Small intestine (tissue), 7 donors: Measurements from ENCODE around the gene CTCF. TPM values are rescaled to one million over a fixed set of nuclear protein-coding genes. Genes with fewer than 3 reads are reported as not detected.

Experiments
- DNase-seq, 2 donors: peaks; one replicate each; pipeline versions ENCODE4 v3.0.0 to v3.0.0-alpha.2; 2013
- FAIRE-seq: peaks from 2 replicates; lab custom pipeline; 2012; peaks lifted over from hg19 to GRCh38; lab: Jason Lieb, UNC
- H3K27ac ChIP-seq, 3 donors: one replicate each; pipeline ENCODE4 v1.5.1; 2013; ENCODE audit warnings: low read length in 2 of 3, mild to moderate bottlenecking in 2 of 3, control low read depth in 1 of 3, inconsistent platforms in 1 of 3, low read depth in 1 of 3, moderate library complexity in 1 of 3
- H3K27me3 ChIP-seq, 3 donors: one replicate each; pipeline ENCODE4 v1.6.1; 2013; ENCODE audit warnings: low read length in 3 of 3, inconsistent platforms in 1 of 3; ENCODE audit not compliant: control insufficient read depth in 3 of 3, insufficient read depth in 3 of 3
- H3K36me3 ChIP-seq, 3 donors: one replicate each; pipeline ENCODE4 v1.6.1; 2013; ENCODE audit warnings: low read length in 3 of 3, inconsistent platforms in 1 of 3, low read depth in 1 of 3, mild to moderate bottlenecking in 1 of 3, moderate library complexity in 1 of 3; ENCODE audit not compliant: control insufficient read depth in 3 of 3, insufficient read depth in 2 of 3
- H3K4me1 ChIP-seq, 3 donors: one replicate each; pipeline ENCODE4 v1.6.1; 2013; ENCODE audit warnings: low read length in 2 of 3, inconsistent platforms in 1 of 3, low read depth in 1 of 3, mild to moderate bottlenecking in 1 of 3, moderate library complexity in 1 of 3; ENCODE audit not compliant: control insufficient read depth in 3 of 3, insufficient read depth in 2 of 3
- H3K4me3 ChIP-seq, 3 donors: one replicate each; pipeline ENCODE4 v1.5.1; 2013; ENCODE audit warnings: low read length in 3 of 3, control low read depth in 1 of 3, inconsistent platforms in 1 of 3, low read depth in 1 of 3, mild to moderate bottlenecking in 1 of 3, moderate library complexity in 1 of 3
- H3K9me3 ChIP-seq, 2 donors: one replicate each; pipeline ENCODE4 v1.6.1; 2013; ENCODE audit warnings: low read depth in 1 of 2, low read length in 1 of 2; ENCODE audit not compliant: control insufficient read depth in 2 of 2, insufficient read depth in 1 of 2
- WGBS, 3 donors: extraction: QIAGEN DNeasy Blood & Tissue Kit; methylation state at CpG; one replicate each; pipeline ENCODE4 v1.1.7; 2013; 5-methylcytosine and 5-hydroxymethylcytosine counted together
- polyA plus RNA-seq, 4 donors: library from polyadenylated mRNA; stranded (reverse) in 3 of 4; unstranded in 1 of 4; fragments of 200-250 nt in 3 of 4; fragments of 120-200 nt in 1 of 4; gene quantifications; one replicate each; pipeline versions ENCODE4 v1.2.1 to v1.2.3, GENCODE V29; 2013
- donor health status: healthy with polysubstance abuse.
- donor health status: control.
- donor health status: control.
- donor health status: Bipolar disorder and iron deficiency.
- donor health status: healthy.

The CTCF gene
- polyA plus RNA-seq, 4 donors: 23.5 to 45.0 (median 24.2) TPM

- Histone ChIP-seq H3K9me3 (no peaks in the 10 kb centered on the region), H3K4me3 (no peak overlapping the region), H3K27me3 (peaks cover 0 to 35% (median 0%) of the 10 kb centered on the region in 3 donors), H3K27ac (no peak overlapping the region), H3K36me3 (peaks cover 0 to 9% (median 3%) of the 10 kb centered on the region in 3 donors), H3K4me1 (peaks cover 0 to 3% (median 0%) of the 10 kb centered on the region in 3 donors)
- no peak for DNase-seq
- WGBS, 3 donors: 92 to 100% (median 99%) methylated on average over 1 of the region's 1 CpG
- no peak for FAIRE-seq
Observed at GRCh38 chr16:67677712-67678111, 115.4 kb downstream of the CTCF start.

- Histone ChIP-seq H3K27ac (no peak overlapping the region), H3K27me3 (peaks cover 0 to 35% (median 0%) of the 10 kb centered on the region in 3 donors), H3K4me3 (no peak overlapping the region), H3K4me1 (no peaks in the 10 kb centered on the region), H3K9me3 (no peaks in the 10 kb centered on the region), H3K36me3 (peaks cover 0 to 11% (median 3%) of the 10 kb centered on the region in 3 donors)
- FAIRE-seq (no peak), DNase-seq (no peak)
- 74 to 84% (median 81%) methylated on average over 12 of the region's 12 CpGs for WGBS, 3 donors
Observed at GRCh38 chr16:67678354-67679023, 116.2 kb downstream of the CTCF start.

- 91 to 96% (median 93%) methylated on average over 10 of the region's 10 CpGs for WGBS, 3 donors
- FAIRE-seq: no peak
- no peak for DNase-seq
- H3K9me3 ChIP-seq: no peaks in the 10 kb centered on the region
- no peaks in the 10 kb centered on the region for H3K4me1 ChIP-seq
- H3K27me3 ChIP-seq: peaks cover 0 to 36% (median 0%) of the 10 kb centered on the region in 3 donors
- peaks cover 0 to 9% (median 3%) of the 10 kb centered on the region in 3 donors for H3K36me3 ChIP-seq
- H3K27ac ChIP-seq: no peak overlapping the region
- H3K4me3 ChIP-seq: no peak overlapping the region
Observed at GRCh38 chr16:67679935-67680897, 117.9 kb downstream of the CTCF start.

- FAIRE-seq (no peak), DNase-seq (no peak)
- H3K4me1 ChIP-seq: no peaks in the 10 kb centered on the region
- peaks cover 0 to 28% (median 0%) of the 10 kb centered on the region in 3 donors for H3K27me3 ChIP-seq
- 94 to 98% (median 97%) methylated on average over 4 of the region's 4 CpGs for WGBS, 3 donors
- H3K27ac ChIP-seq: no peak overlapping the region
- H3K4me3 ChIP-seq: no peak overlapping the region
- no peaks in the 10 kb centered on the region for H3K9me3 ChIP-seq
- peaks cover 0 to 8% (median 3%) of the 10 kb centered on the region in 3 donors for H3K36me3 ChIP-seq
Observed at GRCh38 chr16:67683767-67684166, 121.4 kb downstream of the CTCF start.

GRCh38 chr16:67685388-67686112 lies 123.2 kb downstream of the CTCF start:
- FAIRE-seq: no peak
- WGBS, 3 donors: 87 to 93% (median 89%) methylated on average over 17 of the region's 17 CpGs

More at GRCh38 chr16:67685388-67686112, 123.2 kb downstream of the CTCF start:
- no peak overlapping the region for H3K4me3 ChIP-seq
- peak overlapping the region in 1 of 3 donors; percentile 47 for H3K27ac ChIP-seq
- H3K27me3 ChIP-seq: peaks cover 0 to 32% (median 0%) of the 10 kb centered on the region in 3 donors
- no peak for DNase-seq
- peaks cover 0 to 8% (median 3%) of the 10 kb centered on the region in 3 donors for H3K36me3 ChIP-seq
- no peaks in the 10 kb centered on the region for H3K9me3 ChIP-seq
- H3K4me1 ChIP-seq: no peaks in the 10 kb centered on the region

Other genes starting within 250 kb of the CTCF start
- under 1 TPM in 2 of 4 donors, not detected in 2; 0.01 to 0.19 TPM for gene KCTD19, start 235.8 kb upstream of the CTCF start, polyA plus RNA-seq
- gene LRRC36, start 235.7 kb upstream of the CTCF start, polyA plus RNA-seq: 1 to 10 TPM in 1 of 4 donors, under 1 TPM in 1, not detected in 2; 0.87 to 1.9 TPM
- 10 to 100 TPM; 10.3 to 34.8 (median 22.2) TPM for gene TPPP3, start 169.0 kb upstream of the CTCF start, polyA plus RNA-seq
- 1 to 10 TPM in 3 of 4 donors, not detected in 1; 1.9 to 5.3 (median 5.2) TPM for gene ZDHHC1, start 146.0 kb upstream of the CTCF start, polyA plus RNA-seq
- 100 to 1,000 TPM in 2 of 4 donors, 10 to 100 TPM in 1, 1 to 10 TPM in 1; 9.7 to 166 (median 111) TPM for gene HSD11B2, start 131.4 kb upstream of the CTCF start, polyA plus RNA-seq
- 100 to 1,000 TPM in 3 of 4 donors, 10 to 100 TPM in 1; 98.8 to 158 (median 137) TPM for gene ATP6V0D1, start 81.4 kb upstream of the CTCF start, polyA plus RNA-seq
- under 1 TPM in 1 of 4 donors, not detected in 3; 0.10 TPM for gene AGRP, start 79.0 kb upstream of the CTCF start, polyA plus RNA-seq
- gene RIPOR1, start 33.7 kb upstream of the CTCF start, polyA plus RNA-seq: 10 to 100 TPM in 3 of 4 donors, 1 to 10 TPM in 1; 2.9 to 19.1 (median 10.9) TPM
- 1 to 10 TPM; 1.5 to 7.6 (median 3.0) TPM for gene CARMIL2, start 82.6 kb downstream of the CTCF start, polyA plus RNA-seq
- 10 to 100 TPM in 3 of 4 donors, 1 to 10 TPM in 1; 7.2 to 31.4 (median 13.7) TPM for gene ACD, start 97.7 kb downstream of the CTCF start, polyA plus RNA-seq
- gene PARD6A, start 98.4 kb downstream of the CTCF start, polyA plus RNA-seq: 1 to 10 TPM; 1.0 to 6.8 (median 2.7) TPM
- gene ENKD1, start 104.2 kb downstream of the CTCF start, polyA plus RNA-seq: 10 to 100 TPM in 3 of 4 donors, 1 to 10 TPM in 1; 4.1 to 13.2 (median 12.2) TPM
- 1 to 10 TPM in 3 of 4 donors, not detected in 1; 1.2 to 3.2 (median 1.9) TPM for gene C16orf86, start 104.3 kb downstream of the CTCF start, polyA plus RNA-seq
- gene GFOD2, start 156.8 kb downstream of the CTCF start, polyA plus RNA-seq: 10 to 100 TPM in 2 of 4 donors, 1 to 10 TPM in 2; 4.8 to 28.6 (median 12.0) TPM
- gene RANBP10, start 244.0 kb downstream of the CTCF start, polyA plus RNA-seq: 10 to 100 TPM in 2 of 4 donors, 1 to 10 TPM in 2; 5.9 to 21.8 (median 10.1) TPM
- gene TSNAXIP1, start 244.4 kb downstream of the CTCF start, polyA plus RNA-seq: under 1 TPM in 2 of 4 donors, not detected in 2; 0.72 to 0.80 TPM